B cell (primary cell): ENCODE results near the gene ENTPD1. TPM values are rescaled to one million over a fixed set of nuclear protein-coding genes. Genes with fewer than 3 reads are reported as not detected.

Source experiments
- ATAC-seq: fragments of 200-7000 bp; cut with Tn5 transposase; one replicate; pipeline ENCODE4 v1.10.0; 2021; ENCODE audit warnings: low read depth, mild to moderate bottlenecking, moderate number of reproducible peaks, moderate library complexity
- CTCF ChIA-PET: fragments of 350-600 bp; sonication (Branson Sonifier 250); formaldehyde crosslinking; loops from one replicate; lab custom pipeline; 2021; ENCODE audit warnings: antibody characterized with exemption, inconsistent platforms; lab: Charles Lee
- POLR2A ChIA-PET: fragments of 350-600 bp; sonication (Branson Sonifier 250); formaldehyde crosslinking; loops from one replicate; lab custom pipeline; 2021; ENCODE audit warnings: antibody characterized with exemption; lab: Charles Lee
- DNase-seq: peaks from one replicate; pipeline ENCODE4 v3.0.0; 2013
- H2AFZ ChIP-seq: 2 replicates; pipeline ENCODE4 v1.6.1; 2012; ENCODE audit warnings: mild to moderate bottlenecking, low read depth, low read length; ENCODE audit not compliant: insufficient read depth, poor library complexity, severe bottlenecking
- H3K27ac ChIP-seq, 2 donors: 1 replicate in 1 of 2; 2 replicates in 1 of 2; pipeline ENCODE4 v1.5.1; 2012 to 2013; ENCODE audit warnings: low read length in 2 of 2, mild to moderate bottlenecking in 2 of 2, moderate library complexity in 1 of 2
- H3K27me3 ChIP-seq, 4 experiments: fragments of 200-600 bp in 1 of 4; sonication (generic) in 1 of 4; replicated peaks in 1 of 4; 1 replicate in 2 of 4; 2 replicates in 2 of 4; pipeline versions ENCODE4 v1.6.1 to v1.7.0; 2013 to 2016; ENCODE audit warnings: low read length in 3 of 4, mild to moderate bottlenecking in 2 of 4, mixed read lengths in 1 of 4, moderate library complexity in 1 of 4; ENCODE audit not compliant: insufficient read depth in 4 of 4, control insufficient read depth in 3 of 4; ENCODE audit errors: control extremely low read depth in 1 of 4
- H3K36me3 ChIP-seq, 2 experiments: replicated peaks in 1 of 2; 1 replicate in 1 of 2; 2 replicates in 1 of 2; pipeline versions ENCODE4 v1.6.1 to v1.7.1; 2013; ENCODE audit warnings: low read length in 1 of 2; ENCODE audit not compliant: insufficient read depth in 2 of 2, control insufficient read depth in 1 of 2; ENCODE audit errors: control extremely low read depth in 1 of 2, extremely low read depth in 1 of 2
- H3K4me1 ChIP-seq, 2 donors: fragments of 200-600 bp in 1 of 2; sonication (generic) in 1 of 2; 1 replicate in 1 of 2; 2 replicates in 1 of 2; pipeline versions ENCODE4 v1.5.1 to v1.6.1; 2013 to 2017; ENCODE audit warnings: low read length in 2 of 2; ENCODE audit not compliant: control insufficient read depth in 2 of 2, insufficient read depth in 2 of 2
- H3K4me2 ChIP-seq: replicated peaks from 2 replicates; pipeline ENCODE3; 2012; ENCODE audit warnings: mild to moderate bottlenecking, low read depth, low read length; ENCODE audit not compliant: poor library complexity, severe bottlenecking
- H3K4me3 ChIP-seq, 5 experiments: fragments of 200-600 bp in 1 of 5; sonication (generic) in 1 of 5; 1 replicate in 3 of 5; 2 replicates in 2 of 5; pipeline versions ENCODE4 v1.5.1 to v1.7.0; 2011 to 2016; ENCODE audit warnings: low read length in 4 of 5, mild to moderate bottlenecking in 4 of 5, low read depth in 2 of 5, control low read depth in 1 of 5, moderate library complexity in 1 of 5; ENCODE audit not compliant: insufficient read depth in 1 of 5; ENCODE audit errors: control extremely low read depth in 1 of 5, extremely low read depth in 1 of 5
- H3K79me2 ChIP-seq: fragments of 200-600 bp; sonication (generic); one replicate; pipeline ENCODE4 v1.6.0; 2016; ENCODE audit warnings: low read length; ENCODE audit not compliant: control insufficient read depth, insufficient read depth
- H3K9ac ChIP-seq: fragments of 200-600 bp; sonication (generic); 2 replicates; pipeline ENCODE4 v1.6.1; 2017; ENCODE audit warnings: mild to moderate bottlenecking, low read length, moderate library complexity
- H3K9me3 ChIP-seq, 3 donors: one replicate each; pipeline versions ENCODE4 v1.6.1 to v1.7.1; 2013; ENCODE audit warnings: low read length in 2 of 3; ENCODE audit not compliant: control insufficient read depth in 2 of 3, insufficient read depth in 1 of 3; ENCODE audit errors: control extremely low read depth in 1 of 3
- H4K20me1 ChIP-seq: 2 replicates; pipeline ENCODE4 v1.6.0; 2012; ENCODE audit warnings: mild to moderate bottlenecking, low read length; ENCODE audit not compliant: insufficient read depth, control insufficient read depth, poor library complexity, severe bottlenecking
- H3K27ac Mint-ChIP-seq: one replicate; pipeline ENCODE4 v1.8.0; 2021; ENCODE audit warnings: mixed read lengths
- H3K27me3 Mint-ChIP-seq: one replicate; pipeline ENCODE4 v1.8.0; 2021; ENCODE audit warnings: mixed read lengths
- H3K4me1 Mint-ChIP-seq: one replicate; pipeline ENCODE4 v1.8.0; 2021; ENCODE audit warnings: mixed read lengths
- H3K4me3 Mint-ChIP-seq: one replicate; pipeline ENCODE4 v1.8.0; 2021; ENCODE audit warnings: mixed read lengths
- H3K9me3 Mint-ChIP-seq: one replicate; pipeline ENCODE4 v1.8.0; 2022; ENCODE audit warnings: mixed read lengths; ENCODE audit not compliant: insufficient read depth
- EZH2 ChIP-seq: IDR thresholded peaks from 2 replicates; pipeline ENCODE4 v1.6.1; 2012; ENCODE audit warnings: borderline replicate concordance, low read depth, mild to moderate bottlenecking, moderate library complexity, low read length; ENCODE audit not compliant: insufficient read depth, poor library complexity, severe bottlenecking
- WGBS: methylation state at CpG from one replicate; pipeline ENCODE4 v1.1.5; 2013; ENCODE audit warnings: missing lambda C conversion rate; ENCODE audit not compliant: insufficient coverage; 5-methylcytosine and 5-hydroxymethylcytosine counted together
- intact Hi-C: fragments of 100-400 bp; cut with micrococcal nuclease; formaldehyde crosslinking; loops from one replicate; pipeline ENCODE4 v1.10.0; 2022
- polyA plus RNA-seq: library from polyadenylated mRNA; depleted of rRNA; stranded (reverse); fragments of >200 nt; gene quantifications from 2 replicates; pipeline ENCODE4 v1.2.3, GENCODE V29; 2012
- total RNA-seq, 2 donors: library from RNA; stranded (reverse); fragments of 120-200 nt in 1 of 2; gene quantifications; 1 replicate in 1 of 2; 2 replicates in 1 of 2; pipeline versions ENCODE4 v1.2.3 to v1.2.4, GENCODE V29; 2013 to 2022
- TF ChIP-seq, protein P1 (sequence below): fragments of 200-600 bp; IDR thresholded peaks from one replicate; pipeline ENCODE4 v1.8.0; 2022; ENCODE audit warnings: antibody characterized with exemption, mild to moderate bottlenecking

Gene ENTPD1
- total and polyA plus RNA-seq, 2 donors (not counting 1 experiment from before 2014, with no cell fraction given) = 25.9 to 96.3 TPM

GRCh38 chr10:95711492-95711891, 44.5 kb upstream of the ENTPD1 start:
- no peak overlapping the region for H3K27ac Mint-ChIP-seq
- H3K27ac ChIP-seq = no peak overlapping the region
- no peak overlapping the region for H2AFZ ChIP-seq
- no peaks in the 10 kb centered on the region for H3K27me3 Mint-ChIP-seq
- DNase-seq (no peak), ATAC-seq (no peak)
- no peak overlapping the region for H3K9ac ChIP-seq
- H3K9me3 ChIP-seq = peaks cover 0 to 3% (median 0%) of the 10 kb centered on the region in 3 donors
- H3K9me3 Mint-ChIP-seq = no peaks in the 10 kb centered on the region
- H4K20me1 ChIP-seq = no peaks in the 10 kb centered on the region
- peaks cover 0 to 3% of the 10 kb centered on the region in 2 donors for H3K4me1 ChIP-seq
- WGBS = 100% methylated on average over 2 of the region's 4 CpGs
- H3K4me2 ChIP-seq = no peak overlapping the region
- intact Hi-C loops = no loop called here
- POLR2A ChIA-PET = no interaction called here
- no peak for TF ChIP-seq EZH2
- TF ChIP-seq, protein P1, sequence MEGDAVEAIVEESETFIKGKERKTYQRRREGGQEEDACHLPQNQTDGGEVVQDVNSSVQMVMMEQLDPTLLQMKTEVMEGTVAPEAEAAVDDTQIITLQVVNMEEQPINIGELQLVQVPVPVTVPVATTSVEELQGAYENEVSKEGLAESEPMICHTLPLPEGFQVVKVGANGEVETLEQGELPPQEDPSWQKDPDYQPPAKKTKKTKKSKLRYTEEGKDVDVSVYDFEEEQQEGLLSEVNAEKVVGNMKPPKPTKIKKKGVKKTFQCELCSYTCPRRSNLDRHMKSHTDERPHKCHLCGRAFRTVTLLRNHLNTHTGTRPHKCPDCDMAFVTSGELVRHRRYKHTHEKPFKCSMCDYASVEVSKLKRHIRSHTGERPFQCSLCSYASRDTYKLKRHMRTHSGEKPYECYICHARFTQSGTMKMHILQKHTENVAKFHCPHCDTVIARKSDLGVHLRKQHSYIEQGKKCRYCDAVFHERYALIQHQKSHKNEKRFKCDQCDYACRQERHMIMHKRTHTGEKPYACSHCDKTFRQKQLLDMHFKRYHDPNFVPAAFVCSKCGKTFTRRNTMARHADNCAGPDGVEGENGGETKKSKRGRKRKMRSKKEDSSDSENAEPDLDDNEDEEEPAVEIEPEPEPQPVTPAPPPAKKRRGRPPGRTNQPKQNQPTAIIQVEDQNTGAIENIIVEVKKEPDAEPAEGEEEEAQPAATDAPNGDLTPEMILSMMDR = no peak
- H3K4me3 Mint-ChIP-seq = no peak overlapping the region
- H3K4me3 ChIP-seq = no peak overlapping the region
- H3K27me3 ChIP-seq = no peaks in the 10 kb centered on the region
- CTCF ChIA-PET = no interaction called here
- no peaks in the 10 kb centered on the region for H3K36me3 ChIP-seq
- H3K4me1 Mint-ChIP-seq = peaks cover 10% of the 10 kb centered on the region
- H3K79me2 ChIP-seq = no peaks in the 10 kb centered on the region

GRCh38 chr10:95716466-95716865, 39.5 kb upstream of the ENTPD1 start:
- no peak for TF ChIP-seq EZH2
- TF ChIP-seq, protein P1 = no peak
- no peak overlapping the region for H3K4me3 Mint-ChIP-seq
- DNase-seq = no peak
- no peaks in the 10 kb centered on the region for H3K27me3 ChIP-seq
- H2AFZ ChIP-seq = no peak overlapping the region
- H3K27ac Mint-ChIP-seq = no peak overlapping the region
- H3K4me1 Mint-ChIP-seq = peaks cover 9% of the 10 kb centered on the region
- 100% methylated on average over 2 of the region's 3 CpGs for WGBS
- H3K9me3 ChIP-seq = no peaks in the 10 kb centered on the region
- H3K27ac ChIP-seq = no peak overlapping the region
- H3K36me3 ChIP-seq = no peaks in the 10 kb centered on the region
- H3K9me3 Mint-ChIP-seq = no peaks in the 10 kb centered on the region
- H4K20me1 ChIP-seq = no peaks in the 10 kb centered on the region
- H3K9ac ChIP-seq = no peak overlapping the region
- intact Hi-C loops = no loop called here
- ChIA-PET CTCF (interaction anchor here (0.7 to 2.6 kb wide), 3 partner anchors 14 to 26 kb away, joined by 3 to 12 read pairs (median 4); partner anchors contain the start of gene TCTN3), POLR2A (interaction anchor here (0.5 to 1.7 kb wide), 2 partner anchors 9 to 1704 kb away, joined by 3 to 9 read pairs; no protein-coding TSS in a partner anchor)
- peaks cover 0 to 3% of the 10 kb centered on the region in 2 donors for H3K4me1 ChIP-seq
- no peak overlapping the region for H3K4me2 ChIP-seq
- no peak for ATAC-seq
- H3K79me2 ChIP-seq = no peaks in the 10 kb centered on the region
- no peak overlapping the region for H3K4me3 ChIP-seq
- H3K27me3 Mint-ChIP-seq = no peaks in the 10 kb centered on the region
